Transverse colon (tissue), 4 donors: ENCODE results near the gene ATG101. TPM values are rescaled to one million over a fixed set of nuclear protein-coding genes. Genes with fewer than 3 reads are reported as not detected.

Experiments used
- DNase-seq: peaks from one replicate; pipeline ENCODE4 v3.0.0-alpha.2; 2019
- H3K27ac ChIP-seq, 4 donors: fragments of 200-600 bp; sonication (generic); 2 replicates each; pipeline ENCODE4 v1.5.1; 2016 to 2018; ENCODE audit warnings: inconsistent platforms in 4 of 4
- H3K27me3 ChIP-seq: fragments of 200-600 bp; sonication (generic); 2 replicates; pipeline ENCODE4 v1.5.1; 2017; ENCODE audit warnings: inconsistent platforms
- H3K36me3 ChIP-seq, 4 donors: fragments of 200-600 bp; sonication (generic); 2 replicates each; pipeline ENCODE4 v1.5.1; 2017 to 2019; ENCODE audit warnings: inconsistent platforms in 4 of 4
- H3K4me1 ChIP-seq, 4 donors: fragments of 200-600 bp; sonication (generic); 2 replicates each; pipeline ENCODE4 v1.5.1; 2017 to 2020; ENCODE audit warnings: inconsistent platforms in 4 of 4
- H3K4me3 ChIP-seq, 4 donors: fragments of 200-600 bp; sonication (generic); 1 replicate in 1 of 4; 2 replicates in 3 of 4; pipeline versions ENCODE4 v1.5.1 to v1.6.1; 2017 to 2019; ENCODE audit warnings: inconsistent platforms in 4 of 4
- H3K9me3 ChIP-seq, 2 donors: fragments of 200-600 bp; sonication (generic); 2 replicates each; pipeline ENCODE4 v1.5.1; 2017 to 2019; ENCODE audit warnings: inconsistent platforms in 2 of 2
- CTCF ChIP-seq, 5 experiments: fragments of 200-600 bp in 3 of 5; fragments of 450-650 bp in 2 of 5; sonication (generic) in 3 of 5; IDR thresholded peaks; 1 replicate in 2 of 5; 2 replicates in 3 of 5; pipeline ENCODE4 v1.5.1; 2016 to 2017; ENCODE audit warnings: antibody characterized with exemption in 5 of 5, inconsistent platforms in 3 of 5, mild to moderate bottlenecking in 2 of 5, moderate library complexity in 1 of 5
- EP300 ChIP-seq: sonication (generic); formaldehyde crosslinking; IDR thresholded peaks from one replicate; pipeline ENCODE4 v1.6.1; 2017; ENCODE audit warnings: antibody characterized with exemption, low read depth
- POLR2A ChIP-seq: fragments of 450-650 bp; IDR thresholded peaks from one replicate; pipeline ENCODE4 v1.6.1; 2016; ENCODE audit warnings: antibody characterized with exemption, mild to moderate bottlenecking, moderate library complexity
- POLR2AphosphoS5 ChIP-seq, 3 donors: sonication (generic); formaldehyde crosslinking; IDR thresholded peaks; one replicate each; pipeline ENCODE4 v1.6.1; 2016; ENCODE audit warnings: antibody characterized with exemption in 3 of 3
- WGBS, 2 donors: methylation state at CpG; one replicate each; pipeline ENCODE4 v1.1.5; 2018; ENCODE audit warnings: low coverage in 1 of 2; 5-methylcytosine and 5-hydroxymethylcytosine counted together
- in situ Hi-C, 4 donors: fragments of 200-750 bp; cut with MboI; loops; one replicate each; pipeline versions ENCODE4 v1.15.0 to v1.15.1; 2017; ENCODE audit warnings: low sequenced_read_pairs in 3 of 4, low pct_ligation_motif_present in 1 of 4, low pct_unique_long_range_greater_than_20kb in 1 of 4
- intact Hi-C: fragments of 100-400 bp; cut with DNase I; formaldehyde crosslinking; loops from one replicate; pipeline ENCODE4 v1.15.1; 2023; ENCODE audit warnings: low total_unique reads
- total RNA-seq, 4 donors: library from RNA; depleted of rRNA; stranded (reverse); fragments of >200 nt; gene quantifications; one replicate each; pipeline ENCODE4 v1.1.0, GENCODE V29; 2016

The ATG101 gene
- total RNA-seq, 4 donors from 2014 or later: 15.7 to 64.1 (median 51.6) TPM

- H3K4me3 ChIP-seq: peak overlapping the region in 3 of 4 donors; percentile 23 to 44 (median 32)
These were observed 36.9 kb upstream of the ATG101 start for GRCh38 chr12:52032804-52033445.

GRCh38 chr12:52033446-52034140, 36.2 kb upstream of the ATG101 start:
- no peaks in the 10 kb centered on the region for H3K27me3 ChIP-seq
- 52 to 80% methylated on average over 1 to 13 of the region's 13 CpGs for WGBS, 2 donors
- intact Hi-C loops (no loop called here), in situ Hi-C loops (no loop called here)
- no peaks in the 10 kb centered on the region for H3K9me3 ChIP-seq
- peak overlapping the region in 3 of 4 donors; percentile 23 to 44 (median 32) for H3K4me3 ChIP-seq
- no peak for DNase-seq
- TF ChIP-seq EP300 (no peak), POLR2A (no peak), POLR2AphosphoS5 (IDR thresholded peaks at IDR 0.05) (no peak), CTCF (IDR thresholded peaks at IDR 0.05) (no peak)
- H3K4me1 ChIP-seq: peaks cover 20 to 45% (median 34%) of the 10 kb centered on the region in 4 donors
- H3K36me3 ChIP-seq: no peaks in the 10 kb centered on the region
- peak overlapping the region; percentile 86 to 90 (median 89) for H3K27ac ChIP-seq

More at GRCh38 chr12:52032804-52033445, 36.9 kb upstream of the ATG101 start:
- intact Hi-C loops (no loop called here), in situ Hi-C loops (no loop called here)
- peak overlapping the region; percentile 86 to 90 (median 89) for H3K27ac ChIP-seq
- no peaks in the 10 kb centered on the region for H3K36me3 ChIP-seq
- no peaks in the 10 kb centered on the region for H3K27me3 ChIP-seq
- no peaks in the 10 kb centered on the region for H3K9me3 ChIP-seq
- H3K4me1 ChIP-seq: peaks cover 20 to 38% (median 33%) of the 10 kb centered on the region in 4 donors
- DNase-seq: peak; percentile 98
- peak; percentile 41 for TF ChIP-seq EP300
- no peak for TF ChIP-seq CTCF (IDR thresholded peaks at IDR 0.05)
- peak; percentile 74 for TF ChIP-seq POLR2A
- peak; percentile 64 to 86 (median 83) for TF ChIP-seq POLR2AphosphoS5 (IDR thresholded peaks at IDR 0.05)
- 0 to 2% methylated on average over 9 to 25 of the region's 48 CpGs for WGBS, 2 donors

DNA sequence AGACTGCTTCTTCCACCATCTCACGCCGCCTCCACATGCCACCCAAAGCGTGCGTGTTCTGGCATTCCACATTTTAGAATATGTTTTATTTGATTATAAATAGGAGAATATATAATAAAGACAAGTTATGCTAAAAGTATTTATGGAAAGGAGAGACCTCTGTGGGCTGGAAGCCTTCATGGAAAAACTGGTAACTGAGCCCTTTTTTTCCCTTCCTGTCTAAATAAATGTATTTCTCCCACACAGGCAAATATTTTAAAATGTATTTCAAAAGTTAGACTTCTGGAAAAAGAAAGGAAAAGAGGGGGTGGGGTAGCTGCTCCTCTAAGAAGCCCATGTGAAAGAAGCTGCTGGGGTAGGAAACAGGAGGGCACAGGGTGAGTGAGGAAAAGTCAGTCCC, 34.6 kb upstream of the ATG101 start:
- H3K9me3 ChIP-seq: no peaks in the 10 kb centered on the region
- DNase-seq: no peak
- no peaks in the 10 kb centered on the region for H3K36me3 ChIP-seq
- H3K27ac ChIP-seq: peak overlapping the region; percentile 7 to 90 (median 82)
- TF ChIP-seq POLR2AphosphoS5 (IDR thresholded peaks at IDR 0.05): no peak
- no peak for TF ChIP-seq EP300
- no peak for TF ChIP-seq POLR2A
- no peak for TF ChIP-seq CTCF (IDR thresholded peaks at IDR 0.05)
- in situ Hi-C loops (no loop called here), intact Hi-C loops (no loop called here)
- H3K4me1 ChIP-seq: peaks cover 20 to 47% (median 34%) of the 10 kb centered on the region in 4 donors
- WGBS, 2 donors: 91 to 98% methylated on average over 4 of the region's 4 CpGs
- no peak overlapping the region for H3K4me3 ChIP-seq
- no peaks in the 10 kb centered on the region for H3K27me3 ChIP-seq

- Histone ChIP-seq H3K4me3 (no peak overlapping the region), H3K9me3 (no peaks in the 10 kb centered on the region), H3K27me3 (no peaks in the 10 kb centered on the region), H3K4me1 (peaks cover 20 to 47% (median 34%) of the 10 kb centered on the region in 4 donors), H3K36me3 (no peaks in the 10 kb centered on the region), H3K27ac (peak overlapping the region; percentile 77 to 86 (median 80))
- TF ChIP-seq POLR2AphosphoS5 (IDR thresholded peaks at IDR 0.05) (no peak), POLR2A (no peak), CTCF (IDR thresholded peaks at IDR 0.05) (no peak), EP300 (no peak)
- intact Hi-C loops: no loop called here
- in situ Hi-C loops: no loop called here
- WGBS, 2 donors: 82% methylated on average over 2 of the region's 2 CpGs; no CpG with 5 or more reads in 1 of the 2 donors
- no peak for DNase-seq
These were observed 33.9 kb upstream of the ATG101 start for GRCh38 chr12:52035926-52036325.
